ENCODE data around the gene CYB5RL. TPM values are rescaled to one million over a fixed set of nuclear protein-coding genes. Genes with fewer than 3 reads are reported as not detected.
"Not testable (repeated sequence)": the region's sequence is repeated elsewhere in the genome, so short reads cannot be mapped to it uniquely, and the experiment has no call there.

CYB5RL gene
- total and polyA plus RNA-seq, 10 donors, result 1.3 to 15.1 (median 8.9) TPM

DNA sequence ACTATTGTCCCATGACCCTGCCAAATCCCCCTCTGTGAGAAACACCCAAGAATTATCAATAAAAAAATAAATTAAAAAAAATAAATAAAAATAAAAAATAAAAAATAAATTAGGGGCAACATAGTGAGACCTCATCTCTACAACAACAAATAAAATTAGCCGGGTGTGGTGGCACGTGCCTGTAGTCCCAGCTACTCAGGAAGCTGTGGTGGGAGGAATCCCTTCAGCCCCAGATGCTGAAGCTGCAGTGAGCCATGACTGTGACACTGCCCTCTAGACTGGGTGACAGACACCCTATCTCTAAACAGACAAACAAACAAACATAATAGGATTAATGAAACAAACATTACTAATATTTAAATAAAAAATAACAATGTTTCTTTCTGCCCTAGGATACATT lies 34.5 kb upstream of the CYB5RL start:
- WGBS, 5 donors, result 42 to 67% (median 61%) methylated on average over 2 of the region's 2 CpGs
- no peak overlapping the region for H3K27ac ChIP-seq
- H3K4me1 ChIP-seq, result peaks cover 0 to 22% (median 4%) of the 10 kb centered on the region in 6 donors
- no peak overlapping the region for H3K4me3 ChIP-seq
- DNase-seq, result no peak
- no peaks in the 10 kb centered on the region for H3K9me3 ChIP-seq
- peaks cover 0 to 48% (median 20%) of the 10 kb centered on the region in 6 donors for H3K36me3 ChIP-seq
- no peaks in the 10 kb centered on the region for H3K27me3 ChIP-seq (replicated peaks in 1 of 7)
- TF ChIP-seq POLR2AphosphoS5 (IDR thresholded peaks at IDR 0.05), result no peak
- intact Hi-C loops (cut with DNase I; ENCODE audit: low total_unique reads), result no loop called here

DNA sequence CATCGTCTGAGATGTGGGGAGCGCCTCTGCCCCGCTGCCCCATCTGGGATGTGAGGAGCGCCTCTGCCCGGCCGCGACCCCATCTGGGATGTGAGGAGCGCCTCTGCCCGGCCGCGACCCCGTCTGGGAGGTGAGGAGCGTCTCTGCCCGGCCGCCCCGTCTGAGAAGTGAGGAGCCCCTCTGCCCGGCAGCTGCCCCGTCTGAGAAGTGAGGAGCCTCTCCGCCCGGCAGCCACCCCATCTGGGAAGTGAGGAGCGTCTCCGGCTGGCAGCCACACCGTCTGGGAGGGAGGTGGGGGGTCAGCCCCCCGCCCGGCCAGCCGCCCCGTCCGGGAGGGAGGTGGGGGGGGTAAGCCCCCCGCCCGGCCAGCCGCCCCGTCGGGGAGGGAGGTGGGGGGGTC lies 33.4 kb upstream of the CYB5RL start:
- intact Hi-C loops (cut with DNase I; ENCODE audit: low total_unique reads); H3K27me3 ChIP-seq (replicated peaks in 1 of 7); H3K27ac ChIP-seq; H3K4me3 ChIP-seq; DNase-seq; H3K9me3 ChIP-seq: not testable (repeated sequence)
- 86 to 97% (median 94%) methylated on average over 10 to 33 of the region's 33 CpGs for WGBS, 5 donors
- peaks cover 0 to 19% (median 7%) of the 10 kb centered on the region in 6 donors for H3K4me1 ChIP-seq
- peaks cover 0 to 46% (median 15%) of the 10 kb centered on the region in 6 donors for H3K36me3 ChIP-seq

DNA sequence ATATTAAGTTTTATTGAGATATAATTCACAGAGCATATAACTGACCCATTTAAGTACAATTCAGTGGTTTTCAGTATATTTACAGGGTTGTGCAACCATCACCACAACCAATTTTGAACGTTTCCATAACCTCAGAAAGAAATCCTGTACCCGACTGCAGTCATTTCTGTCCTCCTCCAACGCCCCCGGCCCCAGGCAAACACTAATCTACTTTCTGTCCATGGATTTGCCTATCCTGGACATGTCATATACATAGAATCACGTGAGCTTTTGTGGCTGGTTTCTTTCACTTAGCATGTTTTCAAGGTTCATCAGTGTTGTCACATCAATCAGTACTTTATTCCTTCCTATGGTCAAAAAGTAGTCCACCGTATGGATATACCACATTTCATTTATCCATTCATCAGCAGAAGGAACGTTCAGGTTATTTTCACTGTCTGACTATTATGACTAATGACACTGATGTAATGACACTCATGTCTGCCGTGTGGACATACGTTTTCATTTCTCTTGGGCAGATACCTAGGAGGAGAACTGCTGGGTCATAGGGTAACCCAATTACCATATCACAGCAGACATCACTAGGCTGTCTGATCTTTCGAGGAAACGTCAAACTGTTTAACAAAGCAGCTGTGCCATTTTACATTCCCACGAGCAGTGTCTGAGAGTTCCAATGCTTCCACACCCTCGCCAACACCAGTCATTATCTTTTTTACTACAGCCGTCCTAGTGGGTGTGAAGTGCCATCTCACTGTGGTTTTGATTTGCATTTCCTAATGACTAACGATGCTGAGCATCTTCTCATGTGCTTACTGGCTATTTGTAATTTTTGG lies 30.9 kb upstream of the CYB5RL start:
- Histone ChIP-seq H3K4me3 (no peak overlapping the region), H3K36me3 (peaks cover 0 to 45% (median 3%) of the 10 kb centered on the region in 6 donors), H3K9me3 (no peaks in the 10 kb centered on the region), H3K27me3 (replicated peaks in 1 of 7) (no peaks in the 10 kb centered on the region), H3K27ac (no peak overlapping the region), H3K4me1 (peaks cover 0 to 19% (median 7%) of the 10 kb centered on the region in 6 donors)
- peak; percentile 24 for DNase-seq
- WGBS, 5 donors, result 46 to 71% (median 60%) methylated on average over 15 of the region's 15 CpGs
- TF ChIP-seq POLR2A (IDR thresholded peaks at IDR 0.05) (no peak), POLR2AphosphoS5 (IDR thresholded peaks at IDR 0.05) (no peak)
- TF ChIP-seq, protein P1, sequence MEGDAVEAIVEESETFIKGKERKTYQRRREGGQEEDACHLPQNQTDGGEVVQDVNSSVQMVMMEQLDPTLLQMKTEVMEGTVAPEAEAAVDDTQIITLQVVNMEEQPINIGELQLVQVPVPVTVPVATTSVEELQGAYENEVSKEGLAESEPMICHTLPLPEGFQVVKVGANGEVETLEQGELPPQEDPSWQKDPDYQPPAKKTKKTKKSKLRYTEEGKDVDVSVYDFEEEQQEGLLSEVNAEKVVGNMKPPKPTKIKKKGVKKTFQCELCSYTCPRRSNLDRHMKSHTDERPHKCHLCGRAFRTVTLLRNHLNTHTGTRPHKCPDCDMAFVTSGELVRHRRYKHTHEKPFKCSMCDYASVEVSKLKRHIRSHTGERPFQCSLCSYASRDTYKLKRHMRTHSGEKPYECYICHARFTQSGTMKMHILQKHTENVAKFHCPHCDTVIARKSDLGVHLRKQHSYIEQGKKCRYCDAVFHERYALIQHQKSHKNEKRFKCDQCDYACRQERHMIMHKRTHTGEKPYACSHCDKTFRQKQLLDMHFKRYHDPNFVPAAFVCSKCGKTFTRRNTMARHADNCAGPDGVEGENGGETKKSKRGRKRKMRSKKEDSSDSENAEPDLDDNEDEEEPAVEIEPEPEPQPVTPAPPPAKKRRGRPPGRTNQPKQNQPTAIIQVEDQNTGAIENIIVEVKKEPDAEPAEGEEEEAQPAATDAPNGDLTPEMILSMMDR (IDR thresholded peaks at IDR 0.05 in 8 of 11, conservative IDR thresholded peaks at IDR 0.05 in 3 of 11), result no peak
- intact Hi-C loops (cut with DNase I; ENCODE audit: low total_unique reads), result no loop called here

DNA sequence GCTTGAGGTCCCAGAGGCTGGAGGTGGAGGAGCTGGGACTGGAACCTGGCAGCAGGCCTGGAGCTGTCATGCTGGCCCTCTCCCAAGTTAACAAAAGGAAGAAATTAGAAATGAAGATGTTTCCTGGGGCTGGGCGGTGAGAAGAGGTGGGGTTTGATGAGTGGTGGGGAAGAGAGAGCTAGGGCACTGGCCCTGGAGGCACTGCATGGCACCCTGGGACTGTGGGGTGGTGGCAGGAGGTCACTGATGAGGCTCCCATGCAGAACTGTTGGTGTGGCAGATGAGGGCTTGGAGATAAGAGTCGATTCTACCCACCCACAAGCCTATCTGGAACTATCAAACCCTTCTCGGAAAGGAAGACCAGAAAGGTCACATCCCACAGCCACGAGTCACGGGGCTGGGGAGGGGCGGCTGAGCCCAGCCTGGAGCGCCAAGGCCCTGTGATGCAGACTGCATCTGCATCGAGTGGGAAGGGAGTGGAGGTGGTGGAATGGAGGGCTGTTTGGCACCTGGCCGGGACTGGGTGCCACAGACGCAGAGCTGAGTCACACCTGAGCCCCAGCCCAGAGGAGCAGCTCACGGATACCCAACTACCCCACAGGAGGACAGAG lies 29.6 kb upstream of the CYB5RL start:
- Histone ChIP-seq H3K4me1 (peaks cover 0 to 19% (median 7%) of the 10 kb centered on the region in 6 donors), H3K36me3 (peaks cover 0 to 54% (median 7%) of the 10 kb centered on the region in 6 donors), H3K27me3 (replicated peaks in 1 of 7) (no peaks in the 10 kb centered on the region), H3K27ac (peak overlapping the region in 1 of 8 donors; percentile 6), H3K4me3 (no peak overlapping the region), H3K9me3 (no peaks in the 10 kb centered on the region)
- TF ChIP-seq, protein P1 (IDR thresholded peaks at IDR 0.05 in 8 of 11, conservative IDR thresholded peaks at IDR 0.05 in 3 of 11), result no peak
- TF ChIP-seq POLR2AphosphoS5 (IDR thresholded peaks at IDR 0.05), result peak in 1 of 3 donors; percentile 50
- peak; percentile 63 for DNase-seq
- intact Hi-C loops (cut with DNase I; ENCODE audit: low total_unique reads), result no loop called here
- 49 to 64% (median 54%) methylated on average over 10 to 11 of the region's 11 CpGs for WGBS, 5 donors

DNA sequence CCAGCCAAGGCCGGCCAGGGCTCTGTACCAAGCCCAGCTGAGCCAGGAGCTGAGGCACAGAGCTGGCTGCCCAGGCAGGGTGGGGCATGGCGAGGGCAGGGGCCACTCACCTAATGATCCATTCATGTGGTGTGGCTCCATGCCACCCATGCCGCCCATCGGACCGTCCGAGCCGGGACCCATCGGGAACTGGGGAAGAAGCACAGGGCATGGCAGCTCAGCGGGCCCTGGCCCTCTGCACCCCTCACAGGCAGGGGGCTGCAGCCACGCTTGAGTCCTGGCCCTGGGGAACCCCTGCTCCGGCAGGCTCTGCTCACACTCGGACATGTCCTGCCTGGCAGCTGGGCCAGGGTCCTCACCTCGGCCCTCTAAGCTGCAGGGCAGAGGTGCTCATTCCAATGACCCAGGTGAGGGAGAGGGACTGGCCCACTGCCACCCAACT lies 28.8 kb upstream of the CYB5RL start:
- intact Hi-C loops (cut with DNase I; ENCODE audit: low total_unique reads), result no loop called here
- TF ChIP-seq POLR2AphosphoS5 (IDR thresholded peaks at IDR 0.05) (peak in 1 of 3 donors; percentile 25), POLR2A (IDR thresholded peaks at IDR 0.05) (no peak)
- Histone ChIP-seq H3K4me3 (no peak overlapping the region), H3K4me1 (peaks cover 0 to 19% (median 7%) of the 10 kb centered on the region in 6 donors), H3K27ac (no peak overlapping the region), H3K27me3 (replicated peaks in 1 of 7) (no peaks in the 10 kb centered on the region), H3K36me3 (peaks cover 0 to 61% (median 7%) of the 10 kb centered on the region in 6 donors), H3K9me3 (no peaks in the 10 kb centered on the region)
- 90 to 97% (median 95%) methylated on average over 10 to 13 of the region's 13 CpGs for WGBS, 5 donors
- DNase-seq, result peak; percentile 64
